Measurements from ENCODE around the gene NRIP3. TPM values are rescaled to one million over a fixed set of nuclear protein-coding genes. Genes with fewer than 3 reads are reported as not detected.

Gene NRIP3
- polyA plus RNA-seq, 3 donors: 0.28 to 4.8 (median 1.0) TPM

DNA sequence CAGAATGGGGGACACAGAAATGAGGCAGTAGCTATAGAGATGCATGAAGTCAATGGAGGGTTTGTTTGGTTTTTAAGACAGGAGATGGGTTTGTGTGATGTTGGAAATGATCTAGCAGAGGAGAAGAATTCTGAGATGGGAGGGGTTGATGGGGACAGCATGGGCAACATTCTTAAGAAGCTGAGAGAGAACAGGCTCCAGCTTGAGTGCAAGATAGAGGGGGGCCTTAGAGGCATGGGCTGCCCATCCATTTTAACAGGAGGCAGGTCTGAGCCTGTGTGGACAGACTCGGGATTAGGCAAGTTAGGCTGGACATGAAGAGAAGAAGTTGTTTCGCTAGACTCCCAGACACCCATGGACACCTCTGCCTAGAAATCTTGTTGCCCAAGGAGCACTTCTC is 37.9 kb upstream of the NRIP3 start:
- Mint-ChIP-seq H3K27me3 (ENCODE audit: low read depth in 3 of 3) (peaks cover 0 to under 1% (median 0%) of the 10 kb centered on the region in 3 donors), H3K36me3 (no peaks in the 10 kb centered on the region), H3K9me3 (peaks cover 0 to 2% (median 0%) of the 10 kb centered on the region in 7 donors), H3K27ac (no peak overlapping the region), H3K4me1 (peaks cover 26% of the 10 kb centered on the region), H3K4me3 (no peak overlapping the region)
- Histone ChIP-seq H3K9me3 (replicated peaks in 1 of 2; ENCODE audit: control insufficient read depth in 1 of 2, insufficient read depth in 1 of 2, low read length in 2 of 2) (no peaks in the 10 kb centered on the region), H3K79me2 (ENCODE audit: insufficient read depth, low read length) (no peaks in the 10 kb centered on the region), H2AFZ (ENCODE audit: insufficient read depth, low read depth, low read length, poor library complexity, severe bottlenecking) (no peak overlapping the region), H3K4me3 (replicated peaks in 1 of 3; ENCODE audit: low read depth in 2 of 3, low read length in 3 of 3) (no peak overlapping the region), H3K9ac (ENCODE audit: insufficient read depth, low read length, poor library complexity, severe bottlenecking) (no peak overlapping the region), H3K27me3 (ENCODE audit: control insufficient read depth in 2 of 2, insufficient read depth in 2 of 2, low read length in 2 of 2) (peaks cover 3% of the 10 kb centered on the region in 2 donors), H3K36me3 (replicated peaks in 1 of 2; ENCODE audit: control insufficient read depth in 1 of 2, insufficient read depth in 2 of 2, low read length in 2 of 2) (no peaks in the 10 kb centered on the region), H4K20me1 (ENCODE audit: insufficient read depth, low read length) (no peaks in the 10 kb centered on the region), H3K4me2 (replicated peaks; ENCODE audit: extremely low read depth, low read length, poor library complexity, severe bottlenecking) (no peak overlapping the region), H3K4me1 (ENCODE audit: control insufficient read depth in 1 of 2, insufficient read depth in 2 of 2, low read length in 2 of 2) (peaks cover 28% of the 10 kb centered on the region in 2 donors), H3K27ac (ENCODE audit: low read depth in 1 of 2, low read length in 2 of 2) (no peak overlapping the region)
- no peak for DNase-seq
- TF ChIP-seq, protein P1, sequence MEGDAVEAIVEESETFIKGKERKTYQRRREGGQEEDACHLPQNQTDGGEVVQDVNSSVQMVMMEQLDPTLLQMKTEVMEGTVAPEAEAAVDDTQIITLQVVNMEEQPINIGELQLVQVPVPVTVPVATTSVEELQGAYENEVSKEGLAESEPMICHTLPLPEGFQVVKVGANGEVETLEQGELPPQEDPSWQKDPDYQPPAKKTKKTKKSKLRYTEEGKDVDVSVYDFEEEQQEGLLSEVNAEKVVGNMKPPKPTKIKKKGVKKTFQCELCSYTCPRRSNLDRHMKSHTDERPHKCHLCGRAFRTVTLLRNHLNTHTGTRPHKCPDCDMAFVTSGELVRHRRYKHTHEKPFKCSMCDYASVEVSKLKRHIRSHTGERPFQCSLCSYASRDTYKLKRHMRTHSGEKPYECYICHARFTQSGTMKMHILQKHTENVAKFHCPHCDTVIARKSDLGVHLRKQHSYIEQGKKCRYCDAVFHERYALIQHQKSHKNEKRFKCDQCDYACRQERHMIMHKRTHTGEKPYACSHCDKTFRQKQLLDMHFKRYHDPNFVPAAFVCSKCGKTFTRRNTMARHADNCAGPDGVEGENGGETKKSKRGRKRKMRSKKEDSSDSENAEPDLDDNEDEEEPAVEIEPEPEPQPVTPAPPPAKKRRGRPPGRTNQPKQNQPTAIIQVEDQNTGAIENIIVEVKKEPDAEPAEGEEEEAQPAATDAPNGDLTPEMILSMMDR (IDR thresholded peaks at IDR 0.05): no peak
- intact Hi-C loops (cut with micrococcal nuclease): no loop called here
- no CpG with 5 or more reads among the region's 2 CpGs for WGBS (ENCODE audit: insufficient coverage)

DNA sequence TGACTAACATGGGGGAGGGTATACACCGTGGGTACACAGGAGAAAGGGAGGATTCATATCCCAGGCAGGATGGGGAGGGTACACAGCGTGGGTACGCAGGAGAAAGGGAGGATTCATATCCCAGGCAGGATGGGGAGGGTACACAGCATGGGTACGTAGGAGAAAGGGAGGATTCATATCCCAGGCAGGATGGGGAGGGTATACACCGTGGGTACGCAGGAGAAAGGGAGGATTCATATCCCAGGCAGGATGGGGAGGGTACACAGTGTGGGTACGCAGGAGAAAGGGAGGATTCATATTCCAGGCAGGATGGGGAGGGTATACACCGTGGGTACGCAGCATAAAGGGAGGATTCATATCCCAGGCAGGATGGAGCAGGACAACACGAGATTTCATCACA is 36.6 kb upstream of the NRIP3 start:
- no peak overlapping the region for H3K27ac ChIP-seq (ENCODE audit: low read depth in 1 of 2, low read length in 2 of 2)
- no peaks in the 10 kb centered on the region for H3K79me2 ChIP-seq (ENCODE audit: insufficient read depth, low read length)
- no peak overlapping the region for H2AFZ ChIP-seq (ENCODE audit: insufficient read depth, low read depth, low read length, poor library complexity, severe bottlenecking)
- H3K27me3 Mint-ChIP-seq (ENCODE audit: low read depth in 3 of 3): no peaks in the 10 kb centered on the region
- H3K4me2 ChIP-seq (replicated peaks; ENCODE audit: extremely low read depth, low read length, poor library complexity, severe bottlenecking): no peak overlapping the region
- no peak overlapping the region for H3K27ac Mint-ChIP-seq
- no peaks in the 10 kb centered on the region for H4K20me1 ChIP-seq (ENCODE audit: insufficient read depth, low read length)
- H3K4me3 Mint-ChIP-seq: no peak overlapping the region
- H3K9me3 ChIP-seq (replicated peaks in 1 of 2; ENCODE audit: control insufficient read depth in 1 of 2, insufficient read depth in 1 of 2, low read length in 2 of 2): no peaks in the 10 kb centered on the region
- no peak overlapping the region for H3K9ac ChIP-seq (ENCODE audit: insufficient read depth, low read length, poor library complexity, severe bottlenecking)
- 100% methylated on average over 4 of the region's 10 CpGs for WGBS (ENCODE audit: insufficient coverage)
- peaks cover 3% of the 10 kb centered on the region in 2 donors for H3K27me3 ChIP-seq (ENCODE audit: control insufficient read depth in 2 of 2, insufficient read depth in 2 of 2, low read length in 2 of 2)
- no peaks in the 10 kb centered on the region for H3K36me3 ChIP-seq (replicated peaks in 1 of 2; ENCODE audit: control insufficient read depth in 1 of 2, insufficient read depth in 2 of 2, low read length in 2 of 2)
- TF ChIP-seq, protein P1 (IDR thresholded peaks at IDR 0.05): no peak
- H3K9me3 Mint-ChIP-seq: peaks cover 0 to 2% (median 0%) of the 10 kb centered on the region in 7 donors
- H3K4me3 ChIP-seq (replicated peaks in 1 of 3; ENCODE audit: low read depth in 2 of 3, low read length in 3 of 3): no peak overlapping the region
- H3K36me3 Mint-ChIP-seq: no peaks in the 10 kb centered on the region
- no peak for DNase-seq
- intact Hi-C loops (cut with micrococcal nuclease): no loop called here
- H3K4me1 Mint-ChIP-seq: peaks cover 26% of the 10 kb centered on the region
- peaks cover 28% of the 10 kb centered on the region in 2 donors for H3K4me1 ChIP-seq (ENCODE audit: control insufficient read depth in 1 of 2, insufficient read depth in 2 of 2, low read length in 2 of 2)

All from CD14-positive monocyte (primary cell).